Activated CD4-positive, alpha-beta T cell treated with anti-CD3 and anti-CD28 coated beads, Interleukin-2, amount 50 U/mL, for 4 hours (primary cell): ENCODE data around the gene NT5E.
A peak's percentile ranks its signal among the peaks of the same experiment; 100 is the strongest.

Experiments used
- DNase-seq, 2 experiments: peaks; one replicate each; pipeline ENCODE4 v3.0.0-alpha.2; 2020

NT5E gene

GRCh38 chr6:85460921-85461797 lies 11.3 kb downstream of the NT5E start:
- DNase-seq = no peak

- DNase-seq = no peak
Observed at GRCh38 chr6:85461798-85462170, 11.9 kb downstream of the NT5E start.

- DNase-seq = no peak
Observed at GRCh38 chr6:85462673-85463072, 12.8 kb downstream of the NT5E start.

GRCh38 chr6:85463621-85464259 lies 13.9 kb downstream of the NT5E start:
- no peak for DNase-seq

GRCh38 chr6:85464260-85464644 lies 14.4 kb downstream of the NT5E start:
- DNase-seq = no peak

- DNase-seq = peak in 1 of 2 experiments; percentile 15
Observed at GRCh38 chr6:85464722-85465150, 14.9 kb downstream of the NT5E start.

- no peak for DNase-seq
Observed at GRCh38 chr6:85465762-85466161, 15.9 kb downstream of the NT5E start.

- DNase-seq = no peak
Observed at GRCh38 chr6:85468326-85468725, 18.4 kb downstream of the NT5E start.

- DNase-seq = no peak
Observed at GRCh38 chr6:85469276-85470022, 19.6 kb downstream of the NT5E start.

- DNase-seq = no peak
Observed at GRCh38 chr6:85470023-85470410, 20.1 kb downstream of the NT5E start.

GRCh38 chr6:85472744-85473143 lies 22.9 kb downstream of the NT5E start:
- DNase-seq = no peak

GRCh38 chr6:85473748-85474147 lies 23.9 kb downstream of the NT5E start:
- no peak for DNase-seq

- DNase-seq = no peak
Observed at GRCh38 chr6:85476532-85476931, 26.6 kb downstream of the NT5E start.

GRCh38 chr6:85479208-85479607 lies 29.3 kb downstream of the NT5E start:
- DNase-seq = no peak

- DNase-seq = no peak
Observed at GRCh38 chr6:85482206-85482904, 32.5 kb downstream of the NT5E start.

GRCh38 chr6:85482905-85483700 lies 33.2 kb downstream of the NT5E start:
- peak; percentile 61 to 73 for DNase-seq

- no peak for DNase-seq
Observed at GRCh38 chr6:85483846-85484245, 34.0 kb downstream of the NT5E start.

GRCh38 chr6:85484948-85485347 lies 35.1 kb downstream of the NT5E start:
- no peak for DNase-seq

GRCh38 chr6:85490516-85491248 lies 40.8 kb downstream of the NT5E start:
- no peak for DNase-seq

GRCh38 chr6:85493389-85493788 lies 43.5 kb downstream of the NT5E start:
- no peak for DNase-seq
